SU-DHL-6 (cell line): Measurements from ENCODE around the gene R3HDM2.

Source experiments
- H2AFZ ChIP-seq: fragments of 200-600 bp; sonication (generic); 2 replicates; pipeline ENCODE4 v1.6.1; 2014; ENCODE audit warnings: low read depth, mild to moderate bottlenecking, moderate library complexity, mixed read lengths, antibody characterized with exemption, low read length; ENCODE audit not compliant: severe bottlenecking
- H3F3A ChIP-seq: fragments of 200-600 bp; shearing (Covaris generic); 2 replicates; pipeline ENCODE4 v1.6.0; 2016; ENCODE audit warnings: antibody characterized with exemption, mild to moderate bottlenecking; ENCODE audit not compliant: insufficient read depth
- H3K27ac ChIP-seq: fragments of 200-600 bp; sonication (generic); 2 replicates; pipeline ENCODE4 v1.5.1; 2016; ENCODE audit warnings: low read depth, mild to moderate bottlenecking, low read length, moderate library complexity, mixed read lengths
- H3K27me3 ChIP-seq: fragments of 200-600 bp; sonication (generic), shearing (Covaris generic); 2 replicates; pipeline ENCODE4 v1.6.0; 2014; ENCODE audit warnings: mild to moderate bottlenecking, low read length
- H3K36me3 ChIP-seq: fragments of 200-600 bp; sonication (generic); 2 replicates; pipeline ENCODE4 v1.6.1; 2014; ENCODE audit warnings: mild to moderate bottlenecking, low read length, mixed read lengths
- H3K4me2 ChIP-seq: fragments of 300-600, 200-600 bp; shearing (Covaris generic), sonication (generic); 2 replicates; pipeline ENCODE4 v1.6.0; 2014; ENCODE audit warnings: low read length, low read depth, mild to moderate bottlenecking; ENCODE audit not compliant: poor library complexity, severe bottlenecking
- H3K4me3 ChIP-seq: fragments of 200-600 bp; sonication (generic); 2 replicates; pipeline ENCODE4 v1.5.1; 2014; ENCODE audit warnings: antibody characterized with exemption, low read length, mild to moderate bottlenecking, mixed read lengths; ENCODE audit not compliant: insufficient read depth, poor library complexity, severe bottlenecking
- H3K79me2 ChIP-seq: fragments of 200-600 bp; sonication (generic); 2 replicates; pipeline ENCODE4 v1.6.1; 2014; ENCODE audit warnings: mild to moderate bottlenecking, low read length, moderate library complexity; ENCODE audit not compliant: insufficient read depth
- H3K9ac ChIP-seq: fragments of 200-600 bp; sonication (generic); 2 replicates; pipeline ENCODE4 v1.7.0; 2014; ENCODE audit warnings: mild to moderate bottlenecking, low read length
- H3K9me2 ChIP-seq: fragments of 200-600 bp; sonication (generic); replicated peaks from 2 replicates; pipeline ENCODE4 v1.6.1; 2014; ENCODE audit warnings: low read length; ENCODE audit not compliant: insufficient read depth
- H3K9me3 ChIP-seq: fragments of 200-600 bp; sonication (generic); 2 replicates; pipeline ENCODE4 v1.6.1; 2014; ENCODE audit warnings: low read length, mixed read lengths; ENCODE audit not compliant: insufficient read depth
- H4K20me1 ChIP-seq: fragments of 200-600 bp; sonication (generic); 2 replicates; pipeline ENCODE4 v1.6.1; 2014; ENCODE audit warnings: low read depth, mild to moderate bottlenecking, antibody characterized with exemption, low read length, moderate library complexity, mixed read lengths
- CTCF ChIP-seq: fragments of 200-600 bp; sonication (generic); IDR thresholded peaks from one replicate; pipeline ENCODE4 v1.5.1; 2017; ENCODE audit warnings: antibody characterized with exemption, mild to moderate bottlenecking, low read length, moderate library complexity; ENCODE audit not compliant: insufficient read depth, poor library complexity, severe bottlenecking
- EZH2phosphoT487 ChIP-seq: fragments of 200-600 bp; sonication (generic), shearing (Covaris generic); conservative IDR thresholded peaks from 2 replicates; pipeline ENCODE4 v1.6.1; 2018; ENCODE audit warnings: mild to moderate bottlenecking, antibody characterized with exemption, low read length, moderate library complexity, mixed read lengths

R3HDM2 gene

GRCh38 chr12:57241402-57242310 is 189.2 kb downstream of the R3HDM2 start:
- no peaks in the 10 kb centered on the region for H3K79me2 ChIP-seq
- no peaks in the 10 kb centered on the region for H3K9me2 ChIP-seq
- peak overlapping the region; percentile 88 for H3K4me2 ChIP-seq
- peaks cover 35% of the 10 kb centered on the region for H3F3A ChIP-seq
- TF ChIP-seq EZH2phosphoT487 (no peak), CTCF (no peak)
- H4K20me1 ChIP-seq: no peaks in the 10 kb centered on the region; the same call in 1 of the 2 replicates
- H3K4me3 ChIP-seq: peak overlapping the region; percentile 70
- no peak overlapping the region for H2AFZ ChIP-seq
- peak overlapping the region; percentile 88 for H3K27ac ChIP-seq
- H3K9ac ChIP-seq: peak overlapping the region; percentile 92
- no peaks in the 10 kb centered on the region for H3K27me3 ChIP-seq
- no peaks in the 10 kb centered on the region for H3K36me3 ChIP-seq
- H3K9me3 ChIP-seq: no peaks in the 10 kb centered on the region

GRCh38 chr12:57240926-57241401 is 189.9 kb downstream of the R3HDM2 start:
- H3K27ac ChIP-seq: peak overlapping the region; percentile 88
- peak overlapping the region; percentile 70 for H3K4me3 ChIP-seq
- H3K9me2 ChIP-seq: no peaks in the 10 kb centered on the region
- H3K4me2 ChIP-seq: peak overlapping the region; percentile 88
- peak overlapping the region; percentile 92 for H3K9ac ChIP-seq
- H4K20me1 ChIP-seq: no peaks in the 10 kb centered on the region; the same call in 1 of the 2 replicates
- H3K36me3 ChIP-seq: no peaks in the 10 kb centered on the region
- TF ChIP-seq EZH2phosphoT487 (no peak), CTCF (no peak)
- peaks cover 35% of the 10 kb centered on the region for H3F3A ChIP-seq
- H2AFZ ChIP-seq: no peak overlapping the region
- H3K9me3 ChIP-seq: no peaks in the 10 kb centered on the region
- no peaks in the 10 kb centered on the region for H3K79me2 ChIP-seq
- H3K27me3 ChIP-seq: no peaks in the 10 kb centered on the region

GRCh38 chr12:57240066-57240921 is 190.5 kb downstream of the R3HDM2 start:
- no peaks in the 10 kb centered on the region for H3K27me3 ChIP-seq

More at GRCh38 chr12:57240066-57240921, 190.5 kb downstream of the R3HDM2 start:
- Histone ChIP-seq H3F3A (peaks cover 35% of the 10 kb centered on the region), H3K4me2 (peak overlapping the region; percentile 88), H3K4me3 (peak overlapping the region; percentile 70), H4K20me1 (no peaks in the 10 kb centered on the region; the same call in 1 of the 2 replicates), H3K79me2 (no peaks in the 10 kb centered on the region), H3K9ac (peak overlapping the region; percentile 92), H3K9me2 (no peaks in the 10 kb centered on the region), H3K9me3 (no peaks in the 10 kb centered on the region), H3K27ac (peak overlapping the region; percentile 88), H2AFZ (peak overlapping the region; percentile 45), H3K36me3 (no peaks in the 10 kb centered on the region)
- TF ChIP-seq EZH2phosphoT487: no peak
- TF ChIP-seq CTCF: no peak
